Ascending aorta (tissue), 2 donors: ENCODE measurements around the gene AGPS. TPM values are rescaled to one million over a fixed set of nuclear protein-coding genes. Genes with fewer than 3 reads are reported as not detected.

Experiments
- DNase-seq, 2 donors: peaks; one replicate each; pipeline ENCODE4 v3.0.0-alpha.2; 2019; ENCODE audit warnings: low spot score in 2 of 2
- H3K27ac ChIP-seq, 2 donors: fragments of 200-600 bp; sonication (generic); one replicate each; pipeline ENCODE4 v1.5.1; 2016 to 2017; ENCODE audit warnings: mild to moderate bottlenecking in 1 of 2
- H3K27me3 ChIP-seq: fragments of 200-600 bp; sonication (generic); one replicate; pipeline ENCODE4 v1.5.1; 2017
- H3K36me3 ChIP-seq, 2 donors: fragments of 200-600 bp; sonication (generic); one replicate each; pipeline ENCODE4 v1.5.1; 2016
- H3K4me1 ChIP-seq, 2 donors: fragments of 200-600 bp; sonication (generic); one replicate each; pipeline ENCODE4 v1.5.1; 2016 to 2017; ENCODE audit warnings: mild to moderate bottlenecking in 1 of 2
- H3K4me3 ChIP-seq, 2 donors: fragments of 200-600 bp; sonication (generic); one replicate each; pipeline ENCODE4 v1.5.1; 2016 to 2017; ENCODE audit warnings: mild to moderate bottlenecking in 1 of 2
- H3K9me3 ChIP-seq, 2 donors: fragments of 200-600 bp; sonication (generic); one replicate each; pipeline ENCODE4 v1.5.1; 2016
- intact Hi-C: fragments of 100-400 bp; cut with DNase I; formaldehyde crosslinking; loops from one replicate; pipeline ENCODE4 v1.15.1; 2023
- total RNA-seq: library from RNA; depleted of rRNA; stranded (reverse); fragments of >200 nt; gene quantifications from one replicate; pipeline ENCODE4 v1.1.0, GENCODE V29; 2016
- TF ChIP-seq, protein P1 (sequence below), 3 experiments: fragments of 200-600 bp in 2 of 3; fragments of 450-650 bp in 1 of 3; sonication (generic) in 2 of 3; IDR thresholded peaks; one replicate each; pipeline ENCODE4 v1.5.1; 2016 to 2019; ENCODE audit warnings: antibody characterized with exemption in 3 of 3, mild to moderate bottlenecking in 1 of 3, moderate library complexity in 1 of 3

The AGPS gene
- total RNA-seq, 1 donor from 2014 or later, result 15.9 TPM

DNA sequence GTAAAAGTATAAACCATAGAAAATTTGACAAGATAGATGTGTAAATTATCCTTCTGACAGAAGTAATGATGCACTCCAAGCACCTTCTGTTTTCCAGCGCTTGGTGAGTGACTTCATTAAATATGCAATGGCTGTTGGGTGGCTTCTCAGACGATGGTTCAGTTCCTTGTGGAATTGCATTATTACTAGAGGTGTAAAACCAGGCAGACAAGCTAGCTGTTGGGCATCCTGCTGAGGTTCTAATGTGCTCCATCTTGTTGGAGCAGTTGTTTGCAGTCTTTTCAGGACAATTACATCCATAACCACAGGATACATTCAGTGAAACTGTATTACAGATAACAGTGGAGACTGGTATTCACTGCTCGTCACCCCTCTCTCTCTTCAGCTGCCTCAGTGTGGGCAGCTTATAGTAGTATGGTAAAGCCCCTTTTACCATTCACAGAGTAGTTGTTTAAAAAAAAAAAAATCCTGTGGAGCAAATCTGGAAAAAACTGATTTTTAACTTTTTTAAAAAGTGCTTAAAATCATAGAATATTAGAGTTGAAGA, 143.5 kb downstream of the AGPS start:
- H3K27ac ChIP-seq, result no peak overlapping the region
- no peaks in the 10 kb centered on the region for H3K36me3 ChIP-seq
- H3K4me1 ChIP-seq, result no peaks in the 10 kb centered on the region
- no peaks in the 10 kb centered on the region for H3K9me3 ChIP-seq
- H3K27me3 ChIP-seq, result no peaks in the 10 kb centered on the region
- intact Hi-C loops, result no loop called here
- TF ChIP-seq, protein P1, sequence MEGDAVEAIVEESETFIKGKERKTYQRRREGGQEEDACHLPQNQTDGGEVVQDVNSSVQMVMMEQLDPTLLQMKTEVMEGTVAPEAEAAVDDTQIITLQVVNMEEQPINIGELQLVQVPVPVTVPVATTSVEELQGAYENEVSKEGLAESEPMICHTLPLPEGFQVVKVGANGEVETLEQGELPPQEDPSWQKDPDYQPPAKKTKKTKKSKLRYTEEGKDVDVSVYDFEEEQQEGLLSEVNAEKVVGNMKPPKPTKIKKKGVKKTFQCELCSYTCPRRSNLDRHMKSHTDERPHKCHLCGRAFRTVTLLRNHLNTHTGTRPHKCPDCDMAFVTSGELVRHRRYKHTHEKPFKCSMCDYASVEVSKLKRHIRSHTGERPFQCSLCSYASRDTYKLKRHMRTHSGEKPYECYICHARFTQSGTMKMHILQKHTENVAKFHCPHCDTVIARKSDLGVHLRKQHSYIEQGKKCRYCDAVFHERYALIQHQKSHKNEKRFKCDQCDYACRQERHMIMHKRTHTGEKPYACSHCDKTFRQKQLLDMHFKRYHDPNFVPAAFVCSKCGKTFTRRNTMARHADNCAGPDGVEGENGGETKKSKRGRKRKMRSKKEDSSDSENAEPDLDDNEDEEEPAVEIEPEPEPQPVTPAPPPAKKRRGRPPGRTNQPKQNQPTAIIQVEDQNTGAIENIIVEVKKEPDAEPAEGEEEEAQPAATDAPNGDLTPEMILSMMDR (IDR thresholded peaks at IDR 0.05), result no peak
- no peak for DNase-seq
- no peak overlapping the region for H3K4me3 ChIP-seq

DNA sequence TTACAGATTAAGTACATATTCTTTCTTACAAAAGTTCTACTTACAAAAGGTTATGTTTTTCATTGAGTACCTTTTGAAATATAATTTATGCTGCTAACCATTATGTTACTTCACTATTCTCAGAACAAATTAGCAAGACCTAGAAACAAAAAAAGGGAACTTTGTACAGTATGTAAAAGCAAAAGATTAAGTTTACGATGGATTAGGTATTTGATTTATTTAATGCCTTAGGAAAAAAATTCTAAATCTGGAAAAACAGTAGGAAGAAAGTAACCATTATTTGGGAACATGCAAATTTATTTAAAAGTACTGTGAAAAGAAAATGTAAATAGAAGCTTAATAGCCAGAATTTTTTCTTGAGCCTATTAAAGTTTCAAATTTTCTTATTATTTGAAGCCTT, 144.6 kb downstream of the AGPS start:
- Histone ChIP-seq H3K4me3 (no peak overlapping the region), H3K27me3 (no peaks in the 10 kb centered on the region), H3K9me3 (no peaks in the 10 kb centered on the region), H3K27ac (no peak overlapping the region), H3K4me1 (no peaks in the 10 kb centered on the region), H3K36me3 (no peaks in the 10 kb centered on the region)
- intact Hi-C loops, result no loop called here
- DNase-seq, result no peak
- TF ChIP-seq, protein P1 (IDR thresholded peaks at IDR 0.05), result no peak

- intact Hi-C loops, result no loop called here
- TF ChIP-seq, protein P1 (IDR thresholded peaks at IDR 0.05), result no peak
- no peak overlapping the region for H3K4me3 ChIP-seq
- no peaks in the 10 kb centered on the region for H3K36me3 ChIP-seq
- H3K27me3 ChIP-seq, result no peaks in the 10 kb centered on the region
- H3K9me3 ChIP-seq, result no peaks in the 10 kb centered on the region
- no peak for DNase-seq
- H3K27ac ChIP-seq, result no peak overlapping the region
- H3K4me1 ChIP-seq, result no peaks in the 10 kb centered on the region
These were observed 145.1 kb downstream of the AGPS start for GRCh38 chr2:177537636-177538035.

GRCh38 chr2:177538323-177538722, 145.8 kb downstream of the AGPS start:
- intact Hi-C loops, result no loop called here
- H3K27me3 ChIP-seq, result no peaks in the 10 kb centered on the region
- no peak overlapping the region for H3K27ac ChIP-seq
- H3K4me3 ChIP-seq, result no peak overlapping the region
- H3K9me3 ChIP-seq, result no peaks in the 10 kb centered on the region
- no peak for DNase-seq
- TF ChIP-seq, protein P1 (IDR thresholded peaks at IDR 0.05), result no peak
- no peaks in the 10 kb centered on the region for H3K36me3 ChIP-seq
- H3K4me1 ChIP-seq, result no peaks in the 10 kb centered on the region

GRCh38 chr2:177540283-177540682, 147.7 kb downstream of the AGPS start:
- TF ChIP-seq, protein P1 (IDR thresholded peaks at IDR 0.05), result no peak
- no peaks in the 10 kb centered on the region for H3K27me3 ChIP-seq
- intact Hi-C loops, result no loop called here

More at GRCh38 chr2:177540283-177540682, 147.7 kb downstream of the AGPS start:
- Histone ChIP-seq H3K27ac (no peak overlapping the region), H3K4me1 (no peaks in the 10 kb centered on the region), H3K9me3 (no peaks in the 10 kb centered on the region), H3K4me3 (no peak overlapping the region), H3K36me3 (no peaks in the 10 kb centered on the region)
- DNase-seq, result no peak
